ENCODE measurements around the gene ADM5. TPM values are rescaled to one million over a fixed set of nuclear protein-coding genes. Genes with fewer than 3 reads are reported as not detected.

The ADM5 gene
- total and polyA plus RNA-seq, 9 donors, result 0.63 to 1.8 (median 1.1) TPM

DNA sequence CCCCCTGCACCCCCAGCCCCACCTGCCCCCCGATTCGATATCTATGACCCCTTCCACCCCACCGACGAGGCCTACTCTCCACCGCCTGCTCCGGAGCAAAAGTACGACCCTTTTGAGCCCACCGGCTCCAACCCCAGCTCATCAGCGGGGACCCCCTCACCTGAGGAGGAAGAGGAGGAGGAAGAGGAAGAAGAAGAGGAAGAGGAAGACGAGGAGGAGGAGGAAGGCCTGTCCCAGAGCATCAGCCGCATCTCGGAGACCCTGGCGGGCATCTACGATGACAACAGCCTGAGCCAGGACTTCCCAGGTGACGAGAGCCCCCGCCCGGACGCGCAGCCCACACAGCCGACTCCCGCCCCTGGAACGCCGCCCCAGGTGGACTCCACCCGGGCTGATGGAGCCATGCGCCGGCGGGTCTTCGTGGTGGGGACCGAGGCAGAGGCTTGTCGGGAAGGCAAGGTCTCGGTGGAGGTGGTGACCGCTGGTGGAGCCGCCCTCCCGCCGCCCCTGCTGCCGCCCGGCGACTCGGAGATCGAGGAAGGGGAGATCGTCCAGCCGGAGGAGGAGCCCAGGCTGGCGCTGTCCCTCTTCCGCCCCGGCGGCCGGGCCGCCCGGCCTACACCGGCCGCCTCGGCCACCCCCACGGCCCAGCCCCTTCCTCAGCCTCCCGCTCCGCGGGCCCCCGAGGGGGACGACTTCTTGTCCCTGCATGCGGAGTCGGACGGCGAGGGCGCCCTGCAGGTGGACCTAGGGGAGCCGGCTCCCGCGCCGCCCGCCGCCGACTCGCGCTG, 38.2 kb upstream of the ADM5 start:
- no peaks in the 10 kb centered on the region for H3K27me3 ChIP-seq (ENCODE audit: control insufficient read depth, insufficient read depth, low read length)
- WGBS (ENCODE audit: insufficient coverage), result 94% methylated on average over 66 of the region's 72 CpGs
- no peaks in the 10 kb centered on the region for H3K4me1 ChIP-seq (ENCODE audit: control insufficient read depth, insufficient read depth, low read length)
- no peak overlapping the region for H3K4me3 ChIP-seq (ENCODE audit: low read length)
- no peaks in the 10 kb centered on the region for H3K9me3 ChIP-seq (replicated peaks; ENCODE audit: control insufficient read depth, low read depth, low read length)
- no peak overlapping the region for H3K27ac ChIP-seq (ENCODE audit: low read length)
- H3K36me3 ChIP-seq (ENCODE audit: control insufficient read depth, insufficient read depth, low read length), result peaks cover 81% of the 10 kb centered on the region
- DNase-seq, result no peak

GRCh38 chr19:49651820-49652550, 37.4 kb upstream of the ADM5 start:
- Histone ChIP-seq H3K4me3 (ENCODE audit: low read length) (no peak overlapping the region), H3K9me3 (replicated peaks; ENCODE audit: control insufficient read depth, low read depth, low read length) (no peaks in the 10 kb centered on the region), H3K4me1 (ENCODE audit: control insufficient read depth, insufficient read depth, low read length) (no peaks in the 10 kb centered on the region), H3K27ac (ENCODE audit: low read length) (no peak overlapping the region), H3K36me3 (ENCODE audit: control insufficient read depth, insufficient read depth, low read length) (peaks cover 81% of the 10 kb centered on the region), H3K27me3 (ENCODE audit: control insufficient read depth, insufficient read depth, low read length) (no peaks in the 10 kb centered on the region)
- DNase-seq, result no peak
- WGBS (ENCODE audit: insufficient coverage), result 95% methylated on average over 94 of the region's 110 CpGs

- H3K27me3 ChIP-seq (ENCODE audit: control insufficient read depth, insufficient read depth, low read length), result no peaks in the 10 kb centered on the region
- H3K4me1 ChIP-seq (ENCODE audit: control insufficient read depth, insufficient read depth, low read length), result no peaks in the 10 kb centered on the region
- peaks cover 86% of the 10 kb centered on the region for H3K36me3 ChIP-seq (ENCODE audit: control insufficient read depth, insufficient read depth, low read length)
- WGBS (ENCODE audit: insufficient coverage), result 90% methylated on average over 49 of the region's 58 CpGs
- H3K9me3 ChIP-seq (replicated peaks; ENCODE audit: control insufficient read depth, low read depth, low read length), result no peaks in the 10 kb centered on the region
- no peak for DNase-seq
- no peak overlapping the region for H3K4me3 ChIP-seq (ENCODE audit: low read length)
- no peak overlapping the region for H3K27ac ChIP-seq (ENCODE audit: low read length)
Observed at GRCh38 chr19:49652551-49653465, 36.6 kb upstream of the ADM5 start.

- Histone ChIP-seq H3K27ac (ENCODE audit: low read length) (no peak overlapping the region), H3K36me3 (ENCODE audit: control insufficient read depth, insufficient read depth, low read length) (peaks cover 86% of the 10 kb centered on the region), H3K4me1 (ENCODE audit: control insufficient read depth, insufficient read depth, low read length) (no peaks in the 10 kb centered on the region), H3K9me3 (replicated peaks; ENCODE audit: control insufficient read depth, low read depth, low read length) (no peaks in the 10 kb centered on the region), H3K27me3 (ENCODE audit: control insufficient read depth, insufficient read depth, low read length) (no peaks in the 10 kb centered on the region), H3K4me3 (ENCODE audit: low read length) (no peak overlapping the region)
- no peak for DNase-seq
- 90% methylated on average over 13 of the region's 13 CpGs for WGBS (ENCODE audit: insufficient coverage)
Observed at GRCh38 chr19:49653466-49653806, 36.0 kb upstream of the ADM5 start.

DNA sequence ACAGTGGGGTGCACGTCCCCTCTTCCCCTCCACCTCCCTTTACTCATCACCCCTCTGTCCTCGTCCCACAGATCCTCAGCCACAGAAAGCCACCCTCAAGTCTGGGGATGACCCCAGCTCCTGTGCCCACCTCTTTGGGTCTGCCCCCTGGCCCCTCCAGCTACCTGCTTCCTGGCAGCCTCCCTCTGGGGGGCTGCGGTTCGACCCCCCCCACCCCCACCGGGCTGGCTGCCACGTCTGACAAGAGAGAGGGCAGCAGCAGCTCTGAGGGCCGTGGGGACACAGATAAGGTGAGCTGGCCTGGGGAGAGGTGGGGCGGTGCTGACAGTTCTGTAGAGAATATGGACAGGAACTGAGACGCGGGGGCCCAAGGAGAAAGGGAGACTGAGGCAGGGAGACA, 34.8 kb upstream of the ADM5 start:
- H3K27me3 ChIP-seq (ENCODE audit: control insufficient read depth, insufficient read depth, low read length), result no peaks in the 10 kb centered on the region

DNA sequence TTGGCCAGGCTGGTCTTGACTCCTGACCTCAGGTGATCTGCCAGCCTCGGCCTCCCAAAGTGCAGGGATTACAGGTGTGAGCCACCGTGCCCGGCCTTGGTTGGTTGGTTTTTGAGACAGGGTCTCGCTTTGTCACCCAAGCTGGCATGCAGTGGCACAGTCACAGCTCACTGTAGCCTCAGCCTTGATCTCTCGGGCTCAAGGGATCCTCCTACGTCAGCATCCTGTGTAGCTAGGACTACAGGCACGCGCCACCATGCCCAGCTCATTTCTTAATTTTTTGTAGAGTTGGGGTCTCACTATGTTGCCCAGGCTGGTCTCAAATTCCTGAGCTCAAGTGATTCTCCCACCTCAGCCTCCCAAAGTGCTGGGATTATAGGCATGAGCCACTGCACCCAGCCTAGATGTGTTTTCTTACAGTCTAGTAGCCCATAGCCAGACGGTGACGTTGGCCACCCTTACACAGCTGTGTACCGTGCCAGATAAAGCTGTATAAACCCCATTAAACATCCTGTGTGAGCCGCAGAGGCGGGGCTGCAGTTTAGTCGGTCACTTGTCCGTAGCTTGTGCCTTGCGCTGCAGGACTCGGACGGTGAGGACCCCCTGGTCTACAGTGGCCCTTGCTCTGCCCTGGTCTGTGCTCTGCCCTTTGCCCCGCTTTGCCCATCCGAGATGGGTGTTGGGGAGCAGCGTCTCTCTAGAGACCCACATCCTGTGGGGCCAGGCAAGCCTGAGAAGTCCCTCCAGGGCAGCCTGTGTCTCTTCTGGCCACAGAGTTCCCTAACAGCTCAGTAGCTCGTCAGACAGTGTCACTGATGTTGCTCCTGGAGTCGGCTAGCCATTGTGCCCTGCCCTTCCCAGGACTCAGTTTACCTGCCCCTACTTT, 33.6 kb upstream of the ADM5 start:
- Histone ChIP-seq H3K27ac (ENCODE audit: low read length) (no peak overlapping the region), H3K9me3 (replicated peaks; ENCODE audit: control insufficient read depth, low read depth, low read length) (no peaks in the 10 kb centered on the region), H3K4me3 (ENCODE audit: low read length) (no peak overlapping the region), H3K4me1 (ENCODE audit: control insufficient read depth, insufficient read depth, low read length) (no peaks in the 10 kb centered on the region), H3K36me3 (ENCODE audit: control insufficient read depth, insufficient read depth, low read length) (peaks cover 90% of the 10 kb centered on the region), H3K27me3 (ENCODE audit: control insufficient read depth, insufficient read depth, low read length) (no peaks in the 10 kb centered on the region)
- 87% methylated on average over 20 of the region's 23 CpGs for WGBS (ENCODE audit: insufficient coverage)
- DNase-seq, result no peak

More for the DNA sequence above, 34.8 kb upstream of the ADM5 start:
- peaks cover 88% of the 10 kb centered on the region for H3K36me3 ChIP-seq (ENCODE audit: control insufficient read depth, insufficient read depth, low read length)
- no peaks in the 10 kb centered on the region for H3K4me1 ChIP-seq (ENCODE audit: control insufficient read depth, insufficient read depth, low read length)
- H3K4me3 ChIP-seq (ENCODE audit: low read length), result no peak overlapping the region
- no peak overlapping the region for H3K27ac ChIP-seq (ENCODE audit: low read length)
- 80% methylated on average over 7 of the region's 10 CpGs for WGBS (ENCODE audit: insufficient coverage)
- no peak for DNase-seq
- H3K9me3 ChIP-seq (replicated peaks; ENCODE audit: control insufficient read depth, low read depth, low read length), result no peaks in the 10 kb centered on the region

DNA sequence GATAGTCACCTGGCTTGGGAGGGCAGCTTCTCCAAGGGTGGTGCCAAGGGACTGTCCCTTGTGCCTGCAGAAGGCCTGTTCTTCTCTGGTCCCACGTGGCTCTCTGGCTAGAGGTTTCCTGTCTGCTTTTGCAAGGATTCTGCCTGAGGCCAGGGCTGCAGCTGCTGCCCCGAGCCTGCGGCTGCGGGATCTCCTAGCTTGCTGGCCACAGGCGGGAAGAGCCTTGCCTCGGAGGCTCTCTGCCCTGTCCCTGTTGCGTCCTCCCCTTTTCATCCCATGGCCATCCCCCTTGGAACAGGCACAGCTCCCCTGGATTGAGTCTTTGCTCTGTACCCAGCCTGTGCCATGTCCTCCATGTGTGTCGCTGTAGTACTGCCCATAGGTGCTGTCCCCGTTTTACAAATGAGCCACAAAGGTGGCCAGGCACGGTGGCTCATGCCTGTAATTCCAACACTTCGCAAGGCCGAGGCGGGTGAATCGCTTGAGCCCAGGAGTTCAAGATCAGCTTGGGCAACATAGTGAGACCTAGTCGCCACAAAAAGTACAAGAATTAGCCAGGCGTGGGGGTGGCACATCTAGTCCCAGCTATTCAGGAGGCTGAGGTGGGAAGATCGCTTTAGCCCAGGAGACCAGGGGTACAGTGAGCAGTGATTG, 32.8 kb upstream of the ADM5 start:
- no peaks in the 10 kb centered on the region for H3K27me3 ChIP-seq (ENCODE audit: control insufficient read depth, insufficient read depth, low read length)
- DNase-seq, result no peak
- H3K9me3 ChIP-seq (replicated peaks; ENCODE audit: control insufficient read depth, low read depth, low read length), result no peaks in the 10 kb centered on the region
- no peaks in the 10 kb centered on the region for H3K4me1 ChIP-seq (ENCODE audit: control insufficient read depth, insufficient read depth, low read length)
- no peak overlapping the region for H3K27ac ChIP-seq (ENCODE audit: low read length)
- no peak overlapping the region for H3K4me3 ChIP-seq (ENCODE audit: low read length)
- 86% methylated on average over 16 of the region's 17 CpGs for WGBS (ENCODE audit: insufficient coverage)
- peaks cover 92% of the 10 kb centered on the region for H3K36me3 ChIP-seq (ENCODE audit: control insufficient read depth, insufficient read depth, low read length)

DNA sequence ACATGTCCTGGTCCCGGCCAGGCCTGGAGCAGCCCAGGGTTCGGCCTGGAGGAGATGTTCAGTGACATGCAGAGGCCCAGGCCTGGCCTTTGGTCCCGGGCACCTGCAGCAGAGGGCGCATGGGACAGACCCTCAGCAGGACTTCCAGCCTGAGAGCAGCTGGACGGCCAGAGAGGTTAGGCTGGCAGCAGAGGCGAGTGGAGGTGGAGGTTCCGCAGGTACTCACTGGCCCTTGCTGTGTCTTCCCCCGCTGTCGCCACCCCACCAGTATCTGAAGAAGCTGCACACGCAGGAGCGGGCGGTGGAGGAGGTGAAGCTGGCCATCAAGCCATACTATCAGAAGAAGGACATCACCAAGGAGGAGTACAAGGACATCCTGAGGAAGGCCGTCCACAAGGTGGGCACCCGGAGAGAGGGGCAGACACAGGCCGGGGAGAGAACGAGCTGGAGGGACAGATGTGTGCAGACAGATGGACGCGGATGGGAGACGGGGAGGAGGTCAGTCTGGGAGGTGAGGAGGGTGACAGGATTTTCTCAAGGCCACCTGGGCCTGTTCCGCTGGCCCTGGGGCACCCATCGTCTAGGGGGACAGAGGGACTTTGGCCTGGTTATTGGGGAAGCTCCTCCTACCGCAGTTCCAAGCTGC, 31.8 kb upstream of the ADM5 start:
- Histone ChIP-seq H3K4me3 (ENCODE audit: low read length) (no peak overlapping the region), H3K27ac (ENCODE audit: low read length) (no peak overlapping the region), H3K36me3 (ENCODE audit: control insufficient read depth, insufficient read depth, low read length) (peaks cover 98% of the 10 kb centered on the region), H3K9me3 (replicated peaks; ENCODE audit: control insufficient read depth, low read depth, low read length) (no peaks in the 10 kb centered on the region), H3K27me3 (ENCODE audit: control insufficient read depth, insufficient read depth, low read length) (no peaks in the 10 kb centered on the region), H3K4me1 (ENCODE audit: control insufficient read depth, insufficient read depth, low read length) (no peaks in the 10 kb centered on the region)
- 87% methylated on average over 18 of the region's 22 CpGs for WGBS (ENCODE audit: insufficient coverage)
- DNase-seq, result no peak

- WGBS (ENCODE audit: insufficient coverage), result 80% methylated on average over 8 of the region's 15 CpGs
- no peaks in the 10 kb centered on the region for H3K27me3 ChIP-seq (ENCODE audit: control insufficient read depth, insufficient read depth, low read length)
- H3K9me3 ChIP-seq (replicated peaks; ENCODE audit: control insufficient read depth, low read depth, low read length), result no peaks in the 10 kb centered on the region
- no peak overlapping the region for H3K27ac ChIP-seq (ENCODE audit: low read length)
- H3K4me1 ChIP-seq (ENCODE audit: control insufficient read depth, insufficient read depth, low read length), result no peaks in the 10 kb centered on the region
- no peak overlapping the region for H3K4me3 ChIP-seq (ENCODE audit: low read length)
- DNase-seq, result no peak
- H3K36me3 ChIP-seq (ENCODE audit: control insufficient read depth, insufficient read depth, low read length), result peaks cover 98% of the 10 kb centered on the region
Observed at GRCh38 chr19:49658139-49658517, 31.3 kb upstream of the ADM5 start.
